Head of caudate nucleus (tissue), 42 donors: ENCODE data around the gene SLC19A1.

ENCODE experiments used
- DNase-seq, 42 donors: peaks; one replicate each; pipeline versions ENCODE4 v3.0.0 to v3.0.0-alpha.2; 2020 to 2021; ENCODE audit warnings: mixed read lengths in 7 of 42
- intact Hi-C: fragments of 100-400 bp; cut with DNase I; formaldehyde crosslinking; loops from one replicate; pipeline ENCODE4 v1.15.0; 2022

The SLC19A1 gene

DNA sequence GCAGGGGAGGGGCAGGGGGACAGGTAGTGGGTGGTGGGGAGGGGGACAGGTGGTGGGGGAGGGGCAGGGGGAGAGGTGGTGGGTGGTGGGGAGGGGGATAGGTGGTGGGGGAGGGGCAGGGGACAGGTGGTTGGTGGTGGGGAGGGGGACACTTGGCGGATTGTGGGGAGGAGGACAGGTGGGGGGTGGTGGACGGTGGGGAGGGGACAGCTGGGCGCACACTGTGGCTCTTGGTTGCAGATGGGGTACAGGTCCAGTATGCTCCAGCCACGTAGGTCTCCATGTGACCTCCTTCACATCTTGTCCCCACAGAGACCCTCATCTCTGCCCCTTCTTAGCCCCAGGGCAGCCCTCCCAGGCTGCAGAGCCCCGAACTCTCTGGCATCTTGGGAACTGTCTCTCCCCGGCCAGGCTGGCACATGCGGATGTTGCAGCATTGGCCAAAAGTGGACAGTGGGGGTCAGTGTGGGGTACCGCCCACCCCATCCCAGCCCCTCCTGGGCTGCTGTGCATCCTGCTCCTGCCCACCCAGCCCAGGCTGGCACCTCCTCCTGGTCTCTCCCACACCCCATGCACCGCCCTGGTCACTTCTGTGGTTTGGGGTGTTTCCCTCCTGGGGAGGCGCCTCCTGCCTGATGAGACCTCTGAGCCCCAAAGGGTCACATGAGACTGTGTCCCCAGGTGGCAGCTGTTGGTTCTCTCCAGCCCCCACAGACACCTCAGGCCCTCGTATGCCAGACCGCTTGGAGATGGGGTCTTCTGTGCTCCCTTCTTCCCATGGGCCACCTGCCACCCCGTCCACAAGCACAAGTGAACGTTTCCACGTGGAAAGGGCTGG lies 7.6 kb upstream of the SLC19A1 start:
- peak in 8 of 42 donors; percentile 3 to 35 (median 14) for DNase-seq
- intact Hi-C loops, result no loop called here

DNA sequence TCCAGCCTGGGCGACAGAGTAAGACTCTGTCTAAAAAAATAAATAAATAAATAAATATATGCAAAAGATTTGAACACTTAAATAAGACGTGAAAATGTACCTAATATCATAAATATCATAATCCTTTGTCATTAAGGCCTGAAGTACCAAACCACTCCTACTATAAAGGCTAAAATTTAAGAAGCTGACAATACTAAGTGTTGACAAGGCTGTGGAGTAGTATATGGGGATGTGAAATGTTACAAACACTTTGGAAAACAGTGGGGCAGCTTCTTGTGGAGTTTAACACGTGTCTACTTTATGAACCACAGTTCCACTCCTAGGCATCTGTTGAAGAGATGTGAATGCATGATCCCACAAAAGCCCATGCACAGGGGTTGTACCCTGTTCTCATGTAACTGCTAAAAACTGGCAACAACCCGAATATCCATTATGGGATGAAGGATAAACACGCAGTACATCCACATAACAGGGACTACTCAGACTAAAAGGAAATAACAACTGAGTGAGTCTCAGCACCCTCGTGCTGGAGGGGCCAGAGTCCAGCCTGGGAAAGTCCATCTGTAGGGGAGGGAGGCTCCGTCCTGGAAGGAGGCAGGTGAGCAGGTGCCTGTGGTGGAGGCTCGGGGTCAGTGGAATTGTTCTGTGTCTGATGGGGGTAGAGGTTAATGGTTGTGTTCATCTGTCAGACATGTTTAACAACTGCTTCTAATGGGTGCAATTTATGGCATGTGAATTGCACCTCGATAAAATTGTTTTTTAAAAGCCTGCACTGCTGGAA lies 6.7 kb upstream of the SLC19A1 start:
- intact Hi-C loops, result no loop called here

DNA sequence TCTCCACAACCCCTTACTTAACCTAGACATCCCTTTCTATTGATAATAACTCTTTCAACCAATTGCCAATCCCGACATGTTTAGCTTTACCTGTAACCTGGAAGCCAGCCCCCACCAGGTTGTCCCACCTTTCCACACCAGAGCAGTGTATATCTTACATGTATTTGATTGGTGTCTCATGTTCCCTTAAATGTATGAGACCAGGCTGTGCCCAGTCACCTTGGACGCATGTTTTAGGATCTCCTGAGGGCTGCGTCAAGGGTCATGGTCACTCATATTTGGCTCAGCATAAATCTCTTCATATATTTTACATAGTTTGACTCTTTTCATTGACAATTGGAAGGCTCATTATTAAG lies 5.3 kb upstream of the SLC19A1 start:
- DNase-seq, result peak in 4 of 42 donors; percentile 0 to 4 (median 2)
- intact Hi-C loops, result no loop called here

More for the DNA sequence above, 6.7 kb upstream of the SLC19A1 start:
- peak in 4 of 42 donors; percentile 1 to 21 (median 3) for DNase-seq

DNA sequence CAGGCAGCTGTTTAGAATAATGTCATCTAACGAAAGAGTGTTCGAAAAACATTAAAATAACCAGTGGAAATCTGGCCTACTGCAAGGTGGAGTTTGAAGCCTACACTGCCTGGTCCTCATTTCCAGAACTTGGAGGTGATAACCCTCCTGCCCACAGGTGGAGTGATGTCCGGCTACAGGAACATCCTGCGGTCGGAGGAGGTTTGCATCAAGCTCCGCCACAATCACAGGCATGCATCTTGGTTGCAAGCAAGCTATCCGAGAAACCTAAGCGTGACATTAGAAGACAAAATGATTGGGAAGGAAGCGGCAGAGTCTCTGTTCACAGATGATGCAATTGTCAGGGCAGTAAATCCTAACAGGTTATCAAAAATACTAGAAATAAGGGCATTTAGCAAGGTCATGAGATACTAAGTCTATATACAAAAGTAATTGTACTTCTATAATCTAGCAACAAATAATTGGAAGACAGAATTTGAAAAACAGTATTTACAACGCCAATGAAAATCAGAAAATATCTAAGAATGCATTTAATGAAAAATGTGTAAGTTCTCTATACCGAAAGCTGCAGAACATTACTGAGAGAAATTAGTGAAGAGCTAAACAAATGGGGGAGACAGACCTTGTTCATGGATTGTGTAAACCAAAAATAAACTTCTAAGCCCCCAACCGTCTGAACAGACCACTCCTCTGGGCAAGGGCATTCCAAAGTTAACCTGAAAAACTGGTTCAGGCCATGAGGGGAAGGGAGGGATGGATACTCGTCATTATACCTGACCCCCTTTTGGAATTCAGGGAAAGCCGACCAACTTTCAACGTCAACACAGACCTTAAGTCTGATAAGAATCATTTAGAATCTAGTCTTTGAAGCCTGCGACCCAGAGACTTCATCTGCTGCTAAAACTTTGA lies 4.7 kb upstream of the SLC19A1 start:
- intact Hi-C loops, result no loop called here
- peak in 5 of 42 donors; percentile 3 to 15 (median 13) for DNase-seq

DNA sequence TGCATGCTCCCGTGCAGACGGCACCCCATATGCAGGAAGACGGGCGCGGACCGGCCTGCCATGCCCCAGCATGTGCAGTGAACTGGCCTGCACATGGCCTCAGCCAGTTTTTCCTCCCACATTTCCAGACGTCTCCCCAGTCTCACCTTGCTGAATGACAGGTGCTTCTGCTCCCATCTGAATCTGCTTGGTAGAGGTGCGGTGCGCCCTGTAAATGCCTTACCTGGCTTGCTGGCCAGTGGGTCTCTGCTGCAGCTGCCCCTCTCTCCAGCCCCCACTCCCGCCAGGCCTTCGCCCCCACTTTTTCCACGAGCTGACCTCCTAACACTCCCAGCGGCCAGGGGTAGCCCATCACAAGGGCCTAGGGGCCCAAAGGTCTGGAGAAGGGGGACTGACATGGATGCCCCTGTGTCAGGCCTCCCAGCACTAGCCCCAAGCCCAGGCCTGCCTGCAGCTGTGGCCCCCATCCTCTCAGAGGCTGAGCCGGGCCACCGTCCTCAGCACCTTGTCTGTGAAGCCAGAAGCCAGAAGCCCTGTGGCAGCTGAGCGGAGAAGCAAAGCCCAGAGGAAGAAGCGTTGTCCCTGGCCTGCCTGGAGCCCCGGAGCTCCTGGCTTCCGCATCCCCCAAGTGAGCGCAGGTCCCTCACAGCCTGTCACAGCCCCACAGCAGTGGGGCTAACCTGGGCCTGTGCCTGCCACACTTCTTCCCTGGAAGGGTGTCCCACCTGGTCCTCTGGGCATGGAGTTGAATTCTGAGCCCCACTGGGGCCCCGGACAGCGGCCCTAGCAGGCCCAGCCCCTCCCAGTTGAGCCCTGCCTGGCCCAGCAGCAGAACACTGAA lies 3.7 kb upstream of the SLC19A1 start:
- intact Hi-C loops, result no loop called here
- DNase-seq, result peak in 14 of 42 donors; percentile 2 to 40 (median 12)

DNA sequence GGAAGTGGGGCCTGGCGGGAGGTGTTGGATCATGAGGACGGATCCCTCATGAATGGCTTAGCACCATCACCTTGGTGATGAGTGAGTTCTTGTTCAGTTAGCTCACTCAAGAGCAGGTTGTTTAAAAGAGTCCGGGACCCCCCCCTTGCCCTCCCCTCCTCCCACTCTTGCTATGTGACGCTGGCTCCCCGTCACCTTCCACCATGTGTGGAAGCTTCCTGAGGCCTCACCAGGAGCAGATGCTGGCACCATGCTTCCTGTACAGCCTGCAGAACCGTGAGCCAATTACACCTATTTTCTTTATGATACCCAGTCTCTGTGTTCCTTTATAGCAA lies 3.0 kb upstream of the SLC19A1 start:
- intact Hi-C loops, result no loop called here
- peak in 5 of 42 donors; percentile 1 to 23 (median 7) for DNase-seq

DNA sequence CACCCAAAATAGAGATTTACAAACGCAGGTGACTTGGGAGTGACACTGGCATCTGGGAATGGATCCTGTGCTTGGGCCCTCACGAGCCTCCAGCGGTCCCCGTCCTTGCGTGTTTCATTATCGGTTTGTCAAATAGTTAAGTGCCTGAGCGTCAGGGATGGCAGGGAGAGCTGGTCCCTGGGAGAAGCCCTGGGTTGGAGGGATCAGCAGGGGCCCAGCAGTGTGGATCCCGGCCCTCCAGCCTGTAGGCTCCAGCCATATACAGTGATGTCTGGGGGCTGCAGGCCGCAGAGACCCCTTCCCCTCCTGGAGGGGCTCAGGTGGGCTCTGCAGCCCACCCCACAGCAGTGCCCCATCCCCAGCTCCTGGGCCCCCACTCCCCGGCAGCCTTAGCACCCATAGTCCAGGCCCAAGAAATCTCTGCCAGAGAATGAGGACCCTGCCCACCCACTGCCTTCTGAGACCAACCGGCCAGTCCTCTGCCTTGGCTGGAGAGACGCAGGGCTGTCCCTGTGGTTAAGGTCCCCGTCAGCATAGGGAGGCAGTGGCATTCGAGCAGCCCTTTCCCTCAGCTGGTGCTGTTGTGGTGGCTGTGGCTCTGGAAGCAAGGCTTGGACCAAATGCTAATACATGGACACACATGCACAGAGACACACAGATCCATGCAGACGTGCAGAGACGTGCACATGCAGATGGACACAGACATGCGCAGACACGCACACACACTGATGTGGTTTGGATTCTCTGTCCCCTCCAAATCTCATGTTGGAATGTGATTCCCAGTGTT lies 2.4 kb upstream of the SLC19A1 start:
- peak in 13 of 42 donors; percentile 5 to 40 (median 9) for DNase-seq

DNA sequence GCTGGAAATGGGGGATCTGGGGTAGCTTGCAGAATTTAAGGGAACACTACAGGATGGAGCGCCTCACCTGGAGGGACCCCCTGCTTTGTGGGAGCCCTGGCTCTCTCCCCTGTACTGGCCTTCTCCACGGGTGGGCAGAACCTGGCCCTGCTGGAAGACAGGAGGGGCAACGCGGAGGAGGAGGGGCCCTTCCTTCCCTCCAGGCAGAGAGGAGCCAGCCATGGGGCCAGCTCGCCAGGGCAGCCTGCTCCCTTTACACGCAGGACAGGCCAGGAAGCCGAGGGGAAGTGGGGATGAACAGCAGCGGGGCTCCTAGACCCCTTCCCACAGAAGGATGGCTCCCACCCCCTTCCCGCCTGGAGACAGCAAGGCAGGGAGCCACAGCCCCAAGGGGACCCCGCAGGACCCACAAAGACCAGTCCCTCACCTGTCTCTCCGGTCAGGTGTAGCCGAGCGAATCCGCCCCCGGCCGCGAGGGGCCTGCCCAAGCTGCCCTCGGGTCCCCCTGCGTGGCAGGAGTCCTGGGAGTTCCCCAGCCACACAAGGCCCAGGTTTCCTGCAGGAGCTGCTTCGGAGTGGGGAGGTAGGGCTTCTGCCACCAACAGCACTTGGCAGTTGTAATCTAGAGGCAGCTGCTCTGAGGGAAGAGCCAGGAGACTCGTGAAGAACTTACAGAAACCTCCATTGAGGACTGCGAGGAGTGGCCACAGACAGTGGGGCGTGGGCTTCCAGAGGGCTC lies 1.6 kb upstream of the SLC19A1 start:
- peak in 20 of 42 donors; percentile 1 to 44 (median 18) for DNase-seq
- intact Hi-C loops, result no loop called here

More for the DNA sequence above, 2.4 kb upstream of the SLC19A1 start:
- intact Hi-C loops, result no loop called here

DNA sequence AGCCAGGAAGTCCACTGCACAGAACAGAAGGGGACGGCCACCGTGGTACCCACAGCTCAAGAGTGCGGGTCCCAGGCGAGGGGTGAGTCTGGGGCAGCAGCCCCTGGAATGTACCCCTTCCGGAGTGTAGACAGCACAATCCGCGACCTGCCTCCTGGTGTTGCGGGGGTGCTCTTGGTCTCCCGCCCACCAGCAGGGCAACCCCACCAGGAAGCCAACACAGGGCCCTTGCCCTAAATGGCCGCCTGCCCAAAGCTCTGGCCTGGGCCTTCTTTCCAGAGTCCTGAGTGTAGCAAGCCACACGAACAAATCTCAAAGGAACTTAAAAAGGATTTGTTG lies 1.1 kb upstream of the SLC19A1 start:
- DNase-seq, result peak in 23 of 42 donors; percentile 3 to 63 (median 33)
- intact Hi-C loops, result no loop called here

DNA sequence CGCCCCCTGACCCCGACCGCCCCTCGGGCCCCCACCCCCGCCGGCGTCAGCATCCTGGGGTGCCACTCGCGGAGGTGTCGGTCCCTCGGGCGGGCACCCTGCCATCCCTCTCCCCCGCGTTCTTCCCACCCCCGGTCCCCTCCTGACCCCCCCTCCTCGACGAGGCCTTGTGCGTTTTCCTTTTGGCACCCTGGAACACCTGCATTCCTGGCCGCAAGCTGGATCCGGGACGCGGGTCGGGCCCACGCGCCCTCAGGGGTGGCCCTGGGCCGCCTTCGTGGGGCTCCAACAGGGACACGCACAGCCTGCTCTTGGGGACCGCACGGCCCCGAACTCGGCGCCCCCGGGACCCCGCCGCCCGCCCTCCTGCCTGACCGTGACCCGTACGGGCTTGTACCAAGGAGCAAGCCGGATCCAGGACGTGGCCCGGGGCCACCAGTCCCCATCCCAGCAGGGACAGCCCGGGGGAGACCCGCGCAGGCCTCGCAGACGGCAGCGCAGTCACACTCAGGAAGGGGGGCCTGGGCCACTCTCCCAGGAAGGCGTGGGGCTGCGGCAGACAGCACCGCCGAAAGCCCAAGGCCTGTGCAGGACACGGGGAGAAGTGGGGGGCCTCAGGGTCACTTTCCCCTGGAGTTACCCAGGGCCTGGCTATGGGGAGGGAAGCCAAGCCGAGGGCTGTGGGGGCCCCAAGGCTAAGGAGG lies 579 bp upstream of the SLC19A1 start:
- DNase-seq, result peak in 23 of 42 donors; percentile 3 to 45 (median 17)
- intact Hi-C loops, result no loop called here

DNA sequence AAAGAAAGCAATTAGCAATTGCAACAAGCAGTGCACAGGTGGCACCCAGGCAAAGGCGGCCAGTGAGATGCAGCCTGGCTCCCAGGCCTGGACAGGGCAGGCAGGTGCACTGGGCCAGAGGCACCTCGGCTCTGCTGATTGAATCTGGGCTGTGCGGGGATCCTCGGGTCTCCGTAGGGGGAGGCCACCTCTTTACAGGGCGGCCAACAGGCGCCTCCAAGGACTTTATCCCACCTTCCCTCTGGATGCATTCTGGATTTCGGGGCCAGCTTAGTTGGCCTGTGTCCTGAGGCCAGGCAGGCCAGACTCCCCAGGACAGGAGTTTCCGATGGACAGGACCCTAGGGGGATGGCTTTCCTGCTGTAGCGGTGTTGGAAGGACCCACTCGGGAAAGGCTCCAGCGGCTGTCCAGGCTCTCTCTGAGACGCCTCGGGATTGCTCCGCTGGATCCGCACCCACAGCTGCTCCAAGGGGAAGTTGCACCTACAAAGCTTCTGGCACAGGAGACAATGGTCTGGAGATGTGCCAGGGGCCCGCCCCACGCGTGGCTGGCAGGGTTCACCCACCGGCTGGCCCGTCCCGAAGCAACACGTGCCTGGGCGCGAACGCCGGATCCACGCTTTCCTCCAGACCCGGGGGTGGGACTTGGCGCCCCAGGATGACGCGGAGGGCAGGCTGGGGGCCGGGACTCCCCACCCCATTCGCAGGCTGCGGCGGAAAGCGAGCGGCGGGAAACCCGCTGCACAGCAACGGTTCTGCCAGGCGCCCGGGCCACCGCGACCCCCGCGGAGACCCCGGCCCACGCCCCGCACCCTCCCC lies 810 bp downstream of the SLC19A1 start:
- intact Hi-C loops, result no loop called here

DNA sequence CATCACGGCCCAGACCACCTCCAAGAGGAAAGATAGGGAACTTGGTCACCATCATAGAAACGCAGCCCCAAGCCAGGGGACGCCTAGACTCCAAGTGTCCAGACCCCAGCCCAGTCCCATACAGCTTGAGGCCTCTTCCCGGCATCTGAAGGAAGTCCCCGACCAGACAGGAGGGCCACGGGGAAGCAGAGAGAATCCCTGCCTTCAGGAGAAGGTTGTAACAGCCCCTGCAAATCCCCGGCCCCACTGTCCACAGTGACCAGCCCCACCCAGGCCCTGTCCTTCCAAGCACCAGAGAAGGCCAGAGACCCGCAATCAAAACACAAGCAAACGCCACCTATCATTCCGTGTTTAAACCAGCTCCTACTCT lies 1.7 kb downstream of the SLC19A1 start:
- peak in 24 of 42 donors; percentile 1 to 41 (median 10) for DNase-seq
- intact Hi-C loops, result no loop called here

More for the DNA sequence above, 810 bp downstream of the SLC19A1 start:
- DNase-seq, result peak in 41 of 42 donors; percentile 54 to 88 (median 74)

DNA sequence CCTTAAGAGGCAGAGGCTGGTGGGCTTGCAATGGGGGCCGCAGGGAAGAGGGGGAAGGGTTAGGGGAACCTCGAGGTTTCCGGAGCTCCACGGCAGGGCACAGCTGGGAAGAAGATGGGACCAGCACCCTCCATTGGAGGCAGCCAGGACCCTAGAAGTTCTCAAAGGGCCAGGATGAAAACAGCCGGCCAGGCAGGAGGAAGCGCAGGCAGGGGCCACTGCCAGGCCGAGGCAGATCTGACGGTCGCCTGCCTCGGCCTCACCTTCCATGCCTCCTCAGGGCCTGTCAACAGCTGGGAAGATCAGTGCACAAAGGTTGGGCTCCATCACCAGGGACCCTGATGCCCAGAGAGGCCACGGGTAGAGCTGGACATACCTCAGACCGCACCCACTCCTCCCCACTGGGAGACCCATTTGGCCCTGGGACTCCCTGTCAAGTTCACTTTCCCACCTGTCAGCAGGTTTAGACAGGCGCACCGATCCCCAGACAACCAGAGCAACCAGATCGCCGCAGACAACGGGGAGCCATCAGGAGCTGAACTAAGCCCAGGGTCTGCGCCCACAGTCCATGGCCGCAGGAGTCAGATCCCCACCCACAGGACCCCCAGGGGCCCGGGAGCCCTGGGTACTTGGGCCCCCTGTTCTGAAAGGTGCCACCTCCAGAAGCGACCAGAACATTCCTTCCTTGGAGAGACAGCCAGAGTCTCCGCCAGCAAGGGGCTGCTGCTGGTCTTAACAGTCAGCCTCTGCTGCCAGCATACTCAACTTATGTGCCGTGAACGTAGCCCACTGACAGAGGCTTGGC lies 2.2 kb downstream of the SLC19A1 start:
- peak in 24 of 42 donors; percentile 1 to 39 (median 10) for DNase-seq
- intact Hi-C loops, result no loop called here

DNA sequence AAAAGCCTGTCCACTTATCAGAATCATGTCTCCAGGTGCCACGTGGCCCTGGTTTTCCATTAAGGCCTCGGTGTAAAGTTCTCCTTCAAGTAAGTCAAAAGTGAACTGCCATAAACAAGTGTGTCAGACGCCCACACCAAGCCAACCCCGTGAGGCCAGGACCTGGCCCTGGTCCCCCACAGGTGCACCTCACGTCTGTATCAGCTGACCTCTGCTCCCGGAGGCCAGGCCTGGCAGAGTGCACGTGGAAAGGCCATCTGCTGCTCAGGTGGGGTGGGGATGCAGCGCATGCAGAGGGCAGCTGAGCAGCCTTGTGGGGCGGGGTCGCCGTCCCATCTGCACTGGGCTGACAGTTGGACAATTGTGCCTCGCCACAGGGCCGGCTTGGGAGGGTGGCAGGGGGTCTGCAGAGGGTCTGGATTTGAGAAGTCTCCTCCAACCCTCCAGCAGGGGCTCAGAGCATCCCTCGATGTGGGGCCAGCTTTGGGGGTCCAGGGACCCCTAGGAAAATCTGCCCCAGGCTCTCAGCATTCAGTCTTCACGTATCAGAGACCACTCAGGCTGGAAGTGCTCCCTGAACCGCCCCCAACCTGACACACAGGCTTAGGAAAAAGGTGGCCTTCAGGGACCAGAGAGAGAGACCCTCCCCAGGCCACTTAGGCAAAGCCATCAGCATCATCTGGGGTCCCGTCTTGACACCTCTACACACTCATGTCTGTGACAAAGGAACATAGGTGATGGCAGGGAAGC lies 3.0 kb downstream of the SLC19A1 start:
- intact Hi-C loops, result no loop called here
- peak in 22 of 42 donors; percentile 0 to 33 (median 12) for DNase-seq
